Ascending aorta (tissue), 2 donors: ENCODE results near the gene SPINT2. TPM values are rescaled to one million over a fixed set of nuclear protein-coding genes. Genes with fewer than 3 reads are reported as not detected.
"Not testable (repeated sequence)": the region's sequence is repeated elsewhere in the genome, so short reads cannot be mapped to it uniquely, and the experiment has no call there.

Experiments
- DNase-seq, 2 donors: peaks; one replicate each; pipeline ENCODE4 v3.0.0-alpha.2; 2019; ENCODE audit warnings: low spot score in 2 of 2
- H3K27ac ChIP-seq, 2 donors: fragments of 200-600 bp; sonication (generic); one replicate each; pipeline ENCODE4 v1.5.1; 2016 to 2017; ENCODE audit warnings: mild to moderate bottlenecking in 1 of 2
- H3K27me3 ChIP-seq: fragments of 200-600 bp; sonication (generic); one replicate; pipeline ENCODE4 v1.5.1; 2017
- H3K36me3 ChIP-seq, 2 donors: fragments of 200-600 bp; sonication (generic); one replicate each; pipeline ENCODE4 v1.5.1; 2016
- H3K4me1 ChIP-seq, 2 donors: fragments of 200-600 bp; sonication (generic); one replicate each; pipeline ENCODE4 v1.5.1; 2016 to 2017; ENCODE audit warnings: mild to moderate bottlenecking in 1 of 2
- H3K4me3 ChIP-seq, 2 donors: fragments of 200-600 bp; sonication (generic); one replicate each; pipeline ENCODE4 v1.5.1; 2016 to 2017; ENCODE audit warnings: mild to moderate bottlenecking in 1 of 2
- H3K9me3 ChIP-seq, 2 donors: fragments of 200-600 bp; sonication (generic); one replicate each; pipeline ENCODE4 v1.5.1; 2016
- intact Hi-C: fragments of 100-400 bp; cut with DNase I; formaldehyde crosslinking; loops from one replicate; pipeline ENCODE4 v1.15.1; 2023
- total RNA-seq: library from RNA; depleted of rRNA; stranded (reverse); fragments of >200 nt; gene quantifications from one replicate; pipeline ENCODE4 v1.1.0, GENCODE V29; 2016
- TF ChIP-seq, protein P1 (sequence below), 3 experiments: fragments of 200-600 bp in 2 of 3; fragments of 450-650 bp in 1 of 3; sonication (generic) in 2 of 3; IDR thresholded peaks; one replicate each; pipeline ENCODE4 v1.5.1; 2016 to 2019; ENCODE audit warnings: antibody characterized with exemption in 3 of 3, mild to moderate bottlenecking in 1 of 3, moderate library complexity in 1 of 3

Gene SPINT2
- total RNA-seq, 1 donor from 2014 or later = 193 TPM

DNA sequence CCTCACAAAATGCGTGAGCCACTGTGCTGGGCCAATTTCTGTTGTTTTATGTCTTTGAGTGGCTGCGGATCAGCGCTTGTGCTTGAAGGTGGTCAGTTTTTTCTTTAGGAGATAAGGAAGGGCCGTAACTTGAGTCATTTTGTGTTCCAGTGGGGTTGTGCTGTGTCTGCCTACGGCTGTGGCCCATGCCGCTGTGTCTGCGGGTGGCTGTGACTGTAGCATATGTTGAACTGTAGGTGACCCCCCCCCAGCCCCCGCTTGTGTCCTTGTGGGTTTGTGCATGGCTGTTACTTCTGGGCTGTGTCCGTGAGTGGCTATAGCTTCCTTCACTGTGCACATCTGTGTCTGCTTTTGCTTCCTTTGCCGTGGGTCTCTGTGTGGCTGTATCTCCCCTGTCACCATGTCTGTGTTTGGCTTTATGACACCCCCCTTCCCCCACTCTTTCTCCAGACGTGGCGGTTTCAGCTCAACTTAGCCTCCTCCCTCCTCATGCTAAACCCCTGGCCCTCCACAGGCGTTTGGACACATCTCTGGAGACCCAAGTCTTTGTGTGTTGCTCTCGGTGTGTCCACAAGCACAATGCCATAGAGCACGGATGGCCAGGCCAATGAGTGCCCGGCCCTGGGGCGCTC lies 8.9 kb upstream of the SPINT2 start:
- H3K4me1 ChIP-seq = peaks cover 15 to 26% of the 10 kb centered on the region in 2 donors
- intact Hi-C loops = loop anchor here (1.0 to 2.0 kb wide), 2 partner anchors 9 to 13 kb away; partner anchors contain the start of gene SPINT2
- TF ChIP-seq, protein P1, sequence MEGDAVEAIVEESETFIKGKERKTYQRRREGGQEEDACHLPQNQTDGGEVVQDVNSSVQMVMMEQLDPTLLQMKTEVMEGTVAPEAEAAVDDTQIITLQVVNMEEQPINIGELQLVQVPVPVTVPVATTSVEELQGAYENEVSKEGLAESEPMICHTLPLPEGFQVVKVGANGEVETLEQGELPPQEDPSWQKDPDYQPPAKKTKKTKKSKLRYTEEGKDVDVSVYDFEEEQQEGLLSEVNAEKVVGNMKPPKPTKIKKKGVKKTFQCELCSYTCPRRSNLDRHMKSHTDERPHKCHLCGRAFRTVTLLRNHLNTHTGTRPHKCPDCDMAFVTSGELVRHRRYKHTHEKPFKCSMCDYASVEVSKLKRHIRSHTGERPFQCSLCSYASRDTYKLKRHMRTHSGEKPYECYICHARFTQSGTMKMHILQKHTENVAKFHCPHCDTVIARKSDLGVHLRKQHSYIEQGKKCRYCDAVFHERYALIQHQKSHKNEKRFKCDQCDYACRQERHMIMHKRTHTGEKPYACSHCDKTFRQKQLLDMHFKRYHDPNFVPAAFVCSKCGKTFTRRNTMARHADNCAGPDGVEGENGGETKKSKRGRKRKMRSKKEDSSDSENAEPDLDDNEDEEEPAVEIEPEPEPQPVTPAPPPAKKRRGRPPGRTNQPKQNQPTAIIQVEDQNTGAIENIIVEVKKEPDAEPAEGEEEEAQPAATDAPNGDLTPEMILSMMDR (IDR thresholded peaks at IDR 0.05) = no peak

DNA sequence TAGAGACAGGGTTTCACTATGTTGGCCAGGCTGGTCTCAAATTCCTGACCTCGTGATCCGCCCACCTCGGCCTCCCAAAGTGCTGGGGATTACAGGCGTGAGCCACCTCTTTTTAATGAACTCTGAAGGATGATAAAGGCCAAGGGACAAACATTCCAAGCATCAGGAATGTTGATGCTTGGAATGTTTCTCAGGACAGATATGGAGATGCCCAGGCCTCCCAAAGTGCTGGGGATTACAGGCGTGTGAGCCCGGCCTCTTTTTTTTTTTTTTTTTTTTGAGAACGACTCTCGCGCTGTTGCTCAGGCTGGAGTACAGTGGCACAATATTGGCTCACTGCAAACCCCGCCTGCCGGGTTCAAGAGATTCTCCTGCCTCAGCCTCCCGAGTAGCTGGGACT lies 2.4 kb upstream of the SPINT2 start:
- H3K36me3 ChIP-seq, intact Hi-C loops, H3K27ac ChIP-seq, H3K4me3 ChIP-seq, H3K27me3 ChIP-seq, H3K9me3 ChIP-seq, DNase-seq: not testable (repeated sequence)
- peaks cover 7 to 21% of the 10 kb centered on the region in 2 donors for H3K4me1 ChIP-seq

More for the DNA sequence above, 8.9 kb upstream of the SPINT2 start:
- H3K4me3 ChIP-seq = peak overlapping the region; percentile 89 to 90
- no peak for DNase-seq
- H3K27me3 ChIP-seq = no peaks in the 10 kb centered on the region
- H3K36me3 ChIP-seq = peaks cover 0 to 9% of the 10 kb centered on the region in 2 donors
- peak overlapping the region; percentile 90 to 99 for H3K27ac ChIP-seq
- H3K9me3 ChIP-seq = no peaks in the 10 kb centered on the region

- Histone ChIP-seq H3K4me3 (no peak overlapping the region), H3K4me1 (peaks cover 7 to 28% of the 10 kb centered on the region in 2 donors), H3K9me3 (no peaks in the 10 kb centered on the region), H3K27ac (peak overlapping the region; percentile 98), H3K36me3 (no peaks in the 10 kb centered on the region), H3K27me3 (no peaks in the 10 kb centered on the region)
- intact Hi-C loops = no loop called here
- DNase-seq = no peak
- TF ChIP-seq, protein P1 (IDR thresholded peaks at IDR 0.05) = no peak
Measured at GRCh38 chr19:38262585-38263268, 1.6 kb upstream of the SPINT2 start.

DNA sequence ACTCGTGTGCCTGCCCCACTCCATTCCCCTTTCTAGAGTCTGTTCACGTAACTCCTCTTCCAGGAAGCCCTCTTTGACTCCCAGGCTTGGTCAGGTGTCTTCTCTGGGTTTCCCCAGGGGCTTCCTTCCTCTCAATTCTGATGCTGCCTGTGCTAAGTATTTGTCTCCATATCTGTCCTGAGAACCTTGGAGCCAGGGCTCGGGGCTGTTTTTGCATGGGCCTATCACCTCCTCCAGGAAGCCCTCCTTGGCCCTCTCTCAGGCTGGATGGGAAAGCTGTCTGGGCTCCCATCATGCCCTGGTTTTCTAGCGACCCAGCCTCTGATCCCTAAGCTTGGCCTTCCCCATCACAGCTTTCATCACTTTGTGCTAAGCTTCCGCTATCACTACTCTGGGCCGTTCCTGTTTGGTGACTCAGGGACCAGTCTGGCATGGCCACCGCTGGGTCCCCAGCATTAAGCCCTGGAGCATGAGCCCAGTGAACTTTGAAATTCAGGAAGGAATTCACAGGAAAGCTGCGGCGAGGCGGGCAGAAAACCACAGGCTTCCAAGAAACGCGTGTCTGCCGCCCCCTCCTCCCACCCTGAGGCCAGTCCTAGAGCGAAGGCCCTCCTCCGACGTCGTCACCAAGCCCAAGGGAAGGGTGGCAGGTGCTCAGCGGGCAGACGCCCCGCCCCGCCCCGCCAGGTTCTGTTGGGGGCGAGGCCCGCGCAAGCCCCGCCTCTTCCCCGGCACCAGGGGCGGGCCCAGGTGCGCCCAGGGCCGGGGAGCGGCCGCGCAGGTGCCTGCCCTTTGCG lies 486 bp upstream of the SPINT2 start:
- DNase-seq = peak; percentile 42 to 89
- TF ChIP-seq, protein P1 (IDR thresholded peaks at IDR 0.05) = no peak
- H3K36me3 ChIP-seq = no peaks in the 10 kb centered on the region

GRCh38 chr19:38265213-38265861 lies 964 bp downstream of the SPINT2 start:
- intact Hi-C loops = loop anchor here (2.0 kb wide), 1 partner anchor 51 kb away; no protein-coding TSS in a partner anchor
- no peaks in the 10 kb centered on the region for H3K9me3 ChIP-seq
- peaks cover 7 to 45% of the 10 kb centered on the region in 2 donors for H3K4me1 ChIP-seq
- H3K27ac ChIP-seq = peak overlapping the region; percentile 98
- TF ChIP-seq, protein P1 (IDR thresholded peaks at IDR 0.05) = peak in 1 of 3 experiments; percentile 4
- H3K4me3 ChIP-seq = peak overlapping the region; percentile 65 to 76
- H3K36me3 ChIP-seq = no peaks in the 10 kb centered on the region
- peak; percentile 25 to 81 for DNase-seq
- no peaks in the 10 kb centered on the region for H3K27me3 ChIP-seq

More for the DNA sequence above, 486 bp upstream of the SPINT2 start:
- peak overlapping the region; percentile 98 for H3K27ac ChIP-seq
- H3K27me3 ChIP-seq = no peaks in the 10 kb centered on the region
- intact Hi-C loops = loop anchor here (1.0 to 2.0 kb wide), 3 partner anchors 8 to 53 kb away; partner anchors contain the start of gene PPP1R14A
- H3K4me1 ChIP-seq = peaks cover 7 to 33% of the 10 kb centered on the region in 2 donors
- peak overlapping the region; percentile 65 to 76 for H3K4me3 ChIP-seq
- H3K9me3 ChIP-seq = no peaks in the 10 kb centered on the region
